NK-92 (cell line): ENCODE data around the gene RAPGEF1.

Experiments
- DNase-seq: peaks from one replicate; lab custom pipeline; 2025; ENCODE audit not compliant: unreplicated experiment; lab: John Stamatoyannopoulos, UW

RAPGEF1 gene

DNA sequence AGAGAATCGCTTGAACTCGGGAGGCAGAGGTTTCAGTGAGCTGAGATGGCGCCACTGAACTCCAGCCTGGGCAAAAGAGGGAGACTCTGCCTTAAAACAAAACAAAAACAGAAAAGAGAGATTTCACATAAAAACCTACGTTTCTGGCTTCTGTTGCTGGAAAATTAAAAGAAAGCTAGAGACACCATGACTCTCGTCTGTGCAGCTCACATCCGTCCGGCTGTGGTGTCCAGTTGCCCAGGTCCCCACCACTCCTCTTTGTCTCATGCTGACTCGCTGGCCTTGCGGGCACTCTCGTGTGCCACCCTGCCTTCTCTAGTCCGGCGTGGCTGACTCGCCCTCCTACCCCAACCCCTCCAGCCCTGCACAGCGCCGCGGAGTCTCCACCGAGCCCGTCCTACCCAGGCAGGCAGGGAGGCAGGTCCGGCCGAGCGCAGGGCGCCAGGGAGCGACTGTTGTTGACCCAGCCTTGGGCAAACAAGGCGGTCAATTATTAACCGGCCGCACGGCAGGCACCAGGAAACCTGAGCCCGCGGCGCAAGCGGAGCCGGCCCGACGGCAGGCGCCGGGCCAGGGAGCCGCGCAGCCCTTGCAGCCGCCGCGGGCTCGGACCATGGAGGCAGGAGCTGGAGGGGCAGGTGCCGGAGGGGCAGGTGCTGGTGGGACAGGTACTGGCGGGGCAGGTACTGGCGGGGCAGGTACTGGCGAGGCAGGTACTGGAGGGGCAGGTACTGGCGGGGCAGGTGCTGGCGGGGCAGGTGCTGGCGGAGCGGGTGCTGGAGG is 194.7 kb downstream of the RAPGEF1 start, which contains the start of gene PRRT1B:
Gene PRRT1B, plus strand, starts transcription at position 521 of the 783 bp plus-strand sequence. Its CDS starts 93 bp downstream, at position 614.
- no peak for DNase-seq

DNA sequence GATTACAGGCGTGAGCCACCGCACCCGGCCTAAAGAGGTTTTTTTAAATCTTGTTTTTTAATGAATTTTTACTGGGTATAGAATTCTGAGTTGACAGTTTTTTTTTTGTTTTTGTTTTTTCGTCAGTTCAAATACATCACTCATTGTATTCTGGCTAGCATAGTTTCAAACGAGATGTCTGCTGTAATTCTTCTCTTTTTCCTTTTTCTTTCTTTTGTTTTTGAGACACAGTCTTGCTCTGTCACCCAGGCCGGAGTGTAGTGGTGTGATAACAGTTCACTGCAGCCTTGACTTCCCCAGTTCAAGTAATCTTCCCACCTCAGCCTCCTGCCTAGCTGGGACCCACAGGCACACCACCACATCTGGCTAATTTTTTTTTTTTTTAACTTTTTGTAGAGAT is 196.7 kb downstream of the RAPGEF1 start:
- DNase-seq: no peak

DNA sequence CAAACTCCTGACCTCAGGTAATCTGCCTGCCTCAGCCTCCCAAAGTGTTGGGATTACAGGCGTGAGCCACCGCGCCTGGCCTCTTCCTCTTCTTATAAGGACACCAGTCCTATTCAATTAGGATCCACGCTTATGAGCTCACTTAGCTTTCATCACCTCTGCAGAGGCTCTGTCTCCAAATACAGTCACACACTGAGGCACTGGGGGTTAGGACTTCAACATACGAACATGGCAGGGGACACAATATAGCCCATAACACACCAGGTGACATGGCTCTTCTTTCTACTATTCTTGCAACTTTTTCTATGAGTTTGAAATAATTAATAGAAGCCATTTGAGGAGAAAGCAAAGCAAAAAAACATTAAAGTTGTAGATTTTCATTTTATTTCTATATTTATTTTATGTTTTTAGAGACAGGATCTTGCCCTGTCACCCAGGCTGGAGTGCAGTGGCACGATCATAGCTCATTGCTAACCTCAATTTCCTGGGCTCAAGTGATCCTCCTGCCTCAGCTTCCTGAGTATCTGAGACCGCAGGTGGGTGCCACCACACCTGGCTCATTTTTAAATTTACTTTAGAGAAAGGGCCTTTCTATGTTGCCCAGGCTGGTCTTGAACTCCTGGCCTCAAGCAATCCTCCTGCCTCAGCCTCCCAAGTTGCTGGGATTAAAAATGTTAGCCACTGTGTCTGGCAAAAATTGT is 200.5 kb downstream of the RAPGEF1 start:
- DNase-seq: no peak

DNA sequence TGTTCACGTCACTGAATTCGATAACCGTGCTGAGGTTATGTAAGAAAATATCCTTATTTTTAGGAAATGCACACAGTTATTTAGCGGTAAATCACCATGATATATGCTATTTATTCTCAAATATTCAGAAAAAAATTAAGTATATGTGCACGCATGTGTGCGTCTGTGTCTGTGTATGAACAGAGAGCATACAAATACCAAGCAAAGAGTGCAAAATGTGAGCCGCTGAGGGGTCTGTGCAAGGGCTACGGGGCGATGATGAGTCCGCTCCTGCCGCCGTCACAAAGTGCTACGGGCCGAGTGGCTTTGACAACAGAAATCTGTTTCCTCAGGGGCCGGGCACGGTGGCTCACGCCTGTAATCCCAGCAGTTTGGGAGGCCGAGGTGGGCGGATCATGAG is 201.9 kb downstream of the RAPGEF1 start:
- DNase-seq: no peak

DNA sequence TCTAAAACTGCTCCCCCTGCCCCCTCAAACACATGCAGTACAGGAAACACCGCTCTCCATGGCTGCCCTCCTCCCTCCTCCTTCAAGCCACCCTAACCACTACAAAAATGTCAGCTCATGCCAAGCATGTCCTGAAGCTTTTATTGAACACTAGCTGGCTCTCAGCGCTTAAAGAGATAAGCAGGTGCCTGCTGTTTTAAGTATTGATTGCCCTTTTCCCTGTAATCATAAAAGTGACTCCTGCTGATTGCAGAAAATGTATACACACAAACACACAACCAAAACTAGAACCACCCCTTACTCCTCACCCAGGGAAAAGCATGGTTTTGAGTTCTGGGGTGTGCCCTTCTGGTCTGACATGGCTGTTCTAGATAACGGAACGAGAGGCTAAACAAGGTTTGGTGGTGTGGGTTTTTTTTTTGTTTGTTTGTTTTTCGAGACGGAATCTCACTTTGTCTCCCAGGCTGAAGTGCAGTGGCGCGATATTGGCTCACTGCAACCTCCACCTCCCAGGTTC is 205.1 kb downstream of the RAPGEF1 start:
- DNase-seq: no peak

DNA sequence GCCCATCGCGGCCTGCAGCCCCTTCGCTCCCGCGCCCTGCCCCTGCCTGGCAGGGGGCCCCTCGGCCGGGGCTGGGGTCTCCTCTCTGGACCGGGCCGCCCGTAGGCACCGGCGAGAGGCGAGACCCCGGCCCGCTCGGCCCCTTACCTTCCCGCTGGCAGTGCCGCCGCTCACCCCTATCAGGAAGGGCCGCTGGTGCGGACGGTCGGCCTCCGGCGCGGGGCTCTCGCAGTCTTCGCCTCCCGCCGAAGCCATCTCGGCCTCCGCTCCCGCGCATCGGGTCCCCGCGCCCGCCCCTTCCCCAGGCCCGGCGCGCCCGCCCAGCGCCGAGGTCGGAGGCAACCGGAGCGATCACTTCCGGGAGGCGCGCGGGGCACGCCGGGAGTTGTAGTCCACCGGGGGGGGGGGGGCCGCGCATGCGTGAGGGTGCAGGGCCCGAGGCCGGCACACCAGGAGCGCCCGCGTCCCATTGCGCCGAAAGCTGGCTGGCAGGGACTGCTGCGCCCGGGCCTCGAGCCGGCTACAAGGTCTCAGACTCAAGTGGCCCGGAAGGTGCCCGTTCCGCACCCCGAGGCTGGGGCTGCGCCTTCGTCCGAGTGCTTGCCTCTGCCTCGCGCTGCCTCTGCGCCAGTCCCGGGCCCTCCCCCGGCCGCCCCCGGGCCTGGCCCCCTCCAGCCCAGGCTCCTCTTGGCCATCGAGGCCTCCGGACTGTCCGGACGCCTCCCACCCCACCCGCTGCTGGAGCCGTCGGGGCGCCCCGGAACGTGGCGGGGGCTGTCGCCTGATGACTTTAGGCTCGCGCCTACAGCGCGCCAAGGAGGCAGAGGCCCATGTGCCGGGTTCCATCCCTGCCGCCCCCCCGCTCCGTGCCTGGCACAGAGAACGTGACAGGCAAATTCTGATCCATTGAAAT is 208.7 kb downstream of the RAPGEF1 start, which contains the start of gene UCK1:
Gene UCK1, minus strand, starts transcription at position 344 of the 913 bp plus-strand sequence. Its CDS starts 89 bp downstream, at position 255.
- DNase-seq: no peak

DNA sequence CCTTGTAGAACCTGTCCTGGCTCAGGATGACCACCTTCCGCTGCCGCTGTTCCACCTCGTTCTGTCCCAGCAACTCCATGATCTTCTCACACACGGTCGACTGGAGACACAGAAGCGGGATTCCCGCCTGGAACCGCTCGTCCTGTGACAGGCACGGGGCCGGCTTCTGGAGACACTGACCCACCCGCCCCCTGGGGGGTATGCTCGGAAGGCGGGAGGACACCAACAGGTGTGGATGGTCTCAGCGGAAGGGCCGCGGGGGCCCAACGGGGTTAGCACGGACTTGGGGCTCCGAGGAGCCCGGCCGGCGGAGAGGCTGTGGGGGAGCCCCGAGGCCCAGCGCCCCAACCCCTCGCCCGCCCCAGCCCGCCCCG is 209.3 kb downstream of the RAPGEF1 start:
- DNase-seq: no peak

DNA sequence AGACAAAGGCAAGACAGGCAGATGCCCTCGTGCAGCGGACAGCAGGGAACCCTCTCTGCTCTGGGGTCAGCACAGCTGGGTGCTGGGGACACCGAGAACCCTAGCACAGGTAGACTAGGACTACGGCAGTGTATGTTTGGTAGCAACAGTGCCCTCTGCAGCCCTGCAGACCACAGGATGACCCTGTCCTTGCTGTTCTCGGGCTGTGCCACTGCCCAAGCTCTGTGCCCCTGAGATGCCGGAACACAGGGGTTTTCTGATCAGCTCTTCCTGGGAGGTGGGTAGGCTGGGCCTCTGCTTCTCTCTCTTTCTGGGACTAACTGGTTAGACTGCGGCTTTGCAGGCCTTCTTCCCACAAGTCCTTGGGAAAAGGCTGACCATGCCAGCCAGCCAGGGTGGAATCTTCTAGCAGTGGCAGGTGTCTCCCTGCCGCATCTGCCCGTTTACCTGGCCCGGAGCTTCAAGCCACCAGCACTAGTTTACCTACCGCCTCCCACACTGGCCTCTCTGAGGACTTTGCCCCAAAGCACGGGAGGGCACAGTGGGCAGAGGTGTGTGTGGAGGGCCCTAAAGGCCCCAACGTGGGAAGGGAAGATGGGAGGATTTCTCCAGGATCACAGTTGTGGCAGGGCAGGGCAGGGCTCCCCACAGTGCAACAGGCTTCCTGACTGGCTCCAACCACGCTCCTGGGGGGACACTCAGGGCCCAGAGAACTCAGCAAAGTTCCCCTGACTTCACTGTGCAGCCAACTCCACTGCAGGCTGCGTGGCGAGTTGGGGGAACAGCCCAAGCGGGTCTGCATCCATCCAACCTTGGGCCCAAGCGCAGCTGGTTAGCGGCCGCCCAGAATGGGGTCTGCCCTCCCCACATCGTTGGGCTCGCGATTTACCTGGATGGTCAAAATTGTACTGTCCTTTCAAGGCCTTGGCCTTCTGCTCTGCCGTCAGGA is 210.0 kb downstream of the RAPGEF1 start:
- DNase-seq: no peak

GRCh38 chr9:131528886-131529505 is 210.9 kb downstream of the RAPGEF1 start:
- no peak for DNase-seq

DNA sequence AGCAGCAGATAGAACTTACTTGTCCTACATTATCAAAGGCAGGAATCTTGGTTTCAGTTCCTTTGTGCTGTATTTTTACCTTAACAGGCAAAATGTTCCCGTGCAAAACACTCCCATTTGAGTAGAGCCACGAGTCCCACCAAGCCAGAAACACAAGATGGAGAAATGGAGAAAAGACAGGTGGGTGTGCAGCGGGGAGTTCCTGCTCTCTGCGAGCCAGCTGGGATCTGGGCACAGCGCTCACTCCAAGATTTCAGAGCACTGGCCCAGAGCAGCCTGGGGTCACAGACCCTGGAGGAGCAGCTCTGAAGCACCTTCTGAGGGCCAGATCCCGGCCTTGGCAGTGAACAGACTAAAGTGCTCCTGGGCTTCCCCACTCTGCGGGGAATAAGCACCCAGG is 211.7 kb downstream of the RAPGEF1 start:
- DNase-seq: no peak
